Esophagus muscularis mucosa (tissue), 3 donors: ENCODE results near the gene DNER.

Source experiments
- CTCF ChIP-seq, 3 experiments: fragments of 200-600 bp in 2 of 3; fragments of 450-650 bp in 1 of 3; sonication (generic) in 2 of 3; IDR thresholded peaks; one replicate each; pipeline ENCODE4 v1.5.1; 2017 to 2019; ENCODE audit warnings: antibody characterized with exemption in 3 of 3, mild to moderate bottlenecking in 2 of 3, moderate library complexity in 1 of 3
- POLR2A ChIP-seq: fragments of 450-650 bp; IDR thresholded peaks from one replicate; pipeline ENCODE4 v1.6.1; 2017; ENCODE audit warnings: antibody characterized with exemption, moderate library complexity, mild to moderate bottlenecking, low read depth

GRCh38 chr2:229408356-229408755, 306.0 kb downstream of the DNER start:
- TF ChIP-seq POLR2A (no peak), CTCF (IDR thresholded peaks at IDR 0.05) (no peak)
